Activated T-cell treated with anti-CD3 and anti-CD28 coated beads for 1 hour (primary cell): ENCODE results near the gene PRKAR2B.
"Not testable (repeated sequence)": the region's sequence is repeated elsewhere in the genome, so short reads cannot be mapped to it uniquely, and the experiment has no call there.

ENCODE experiments used
- DNase-seq: peaks from one replicate; pipeline ENCODE4 v3.0.0-alpha.2; 2020; ENCODE audit warnings: low read depth

PRKAR2B gene

DNA sequence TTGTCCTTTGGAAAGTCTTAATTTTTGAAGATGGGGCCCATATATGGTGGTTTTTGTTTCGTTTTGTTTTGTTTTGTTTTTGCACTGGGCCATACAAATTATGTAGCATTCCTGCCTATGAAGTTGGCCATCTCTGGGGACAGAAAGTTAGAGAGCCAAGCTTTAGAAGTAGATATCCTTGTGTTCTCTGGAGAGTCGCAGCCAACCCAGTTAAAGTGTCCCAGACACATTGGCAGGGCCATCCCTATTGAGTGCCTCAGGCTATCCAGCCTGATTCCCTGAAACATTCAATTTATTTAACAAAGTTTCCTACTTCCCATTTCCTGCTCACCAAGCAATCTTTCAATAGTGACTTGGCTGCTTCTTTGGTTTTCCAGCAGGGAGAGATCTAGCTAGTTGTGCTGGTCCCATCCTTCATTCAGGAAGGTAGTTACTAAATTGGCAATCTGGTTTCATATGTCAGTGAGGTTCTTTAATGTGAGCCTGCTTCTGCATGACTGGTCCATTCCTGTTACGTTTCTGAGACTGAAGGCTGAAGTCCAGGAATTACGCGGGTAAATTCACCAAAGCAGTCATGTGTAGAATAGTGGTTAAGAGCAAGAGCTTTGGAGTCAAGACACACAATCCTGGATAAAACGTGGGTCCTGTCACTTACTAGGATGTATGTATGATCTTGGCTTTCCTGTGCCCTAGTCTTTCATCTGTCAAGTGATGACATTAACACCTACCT is 75.0 kb downstream of the PRKAR2B start:
- DNase-seq, result no peak

DNA sequence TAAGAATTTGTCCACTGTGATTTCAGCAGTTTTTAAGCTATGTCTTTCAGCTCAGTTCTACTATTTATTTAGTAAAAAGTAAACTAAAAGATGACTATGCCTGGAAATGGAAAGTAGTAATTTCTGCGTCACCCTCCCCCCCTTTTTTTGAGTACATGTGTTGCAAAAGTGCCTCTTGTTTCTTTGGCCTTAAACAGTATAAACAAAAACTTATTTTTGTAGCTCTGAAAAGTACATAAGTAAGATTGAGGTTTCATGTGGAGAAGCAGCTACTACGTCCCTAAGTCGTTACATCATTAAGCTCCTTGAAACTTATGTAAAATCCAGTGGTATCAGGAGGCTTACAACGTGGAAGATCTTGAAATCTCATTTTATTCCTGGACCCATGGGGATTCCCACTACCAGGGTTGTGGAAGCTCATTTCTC is 78.0 kb downstream of the PRKAR2B start:
- DNase-seq, result no peak

DNA sequence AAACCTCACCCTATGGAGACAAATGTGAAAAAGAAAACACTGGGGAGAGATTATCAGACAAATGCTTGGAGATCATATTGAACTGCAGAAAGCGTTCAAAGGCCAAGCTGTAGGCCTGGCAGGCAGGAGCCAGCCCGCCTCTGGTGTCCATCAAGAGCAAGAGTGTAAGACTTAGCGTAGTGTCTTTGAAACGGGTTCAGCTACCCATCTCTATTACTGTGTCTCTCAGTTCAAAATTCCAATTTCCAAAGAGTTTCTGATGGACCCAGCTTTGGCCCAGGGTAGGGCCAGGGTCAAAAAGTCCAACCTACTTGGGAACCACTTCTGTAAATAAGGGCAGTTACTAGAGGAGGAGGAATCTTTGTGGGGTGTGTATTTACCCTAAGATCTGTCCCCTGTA is 78.9 kb downstream of the PRKAR2B start:
- DNase-seq, result no peak

DNA sequence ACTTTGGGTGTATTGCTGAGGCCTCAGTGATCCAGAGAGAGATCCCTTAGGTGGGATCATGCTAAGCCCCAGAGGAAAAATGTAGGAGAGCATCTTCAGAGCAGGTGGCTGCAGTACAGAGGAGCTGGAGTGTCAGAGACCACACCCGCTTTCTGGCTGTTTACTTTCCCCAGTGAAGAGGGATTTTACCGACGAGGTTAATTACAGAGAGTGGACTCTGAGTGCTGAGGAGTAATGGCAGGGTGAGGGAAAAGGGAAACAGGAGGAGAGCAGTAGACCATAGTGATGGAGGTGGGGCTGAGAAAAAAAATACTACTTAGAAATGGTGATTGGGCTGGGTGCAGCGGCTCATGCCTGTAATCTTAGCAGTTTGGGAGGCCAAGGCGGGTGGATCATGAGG is 81.0 kb downstream of the PRKAR2B start:
- DNase-seq, result no peak

DNA sequence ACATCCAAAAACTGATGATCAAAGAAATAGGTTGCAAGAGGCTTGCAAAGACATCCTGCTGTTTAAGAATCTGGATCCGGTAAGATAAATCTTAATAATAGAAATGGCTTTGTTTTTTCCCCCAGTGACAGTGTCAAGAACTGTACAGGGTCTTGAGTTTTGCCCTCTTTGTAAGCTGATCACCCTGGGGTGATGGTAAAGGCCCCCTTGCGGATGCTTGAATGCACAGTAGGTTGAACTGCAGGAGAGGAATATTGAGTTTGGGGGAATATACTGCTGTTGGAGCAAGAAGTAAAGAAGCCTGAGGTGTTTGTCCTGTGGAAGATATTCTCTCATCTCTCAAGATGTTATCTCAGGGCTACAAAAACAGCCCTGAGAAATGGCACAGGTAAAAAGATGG is 83.7 kb downstream of the PRKAR2B start:
- no peak for DNase-seq

DNA sequence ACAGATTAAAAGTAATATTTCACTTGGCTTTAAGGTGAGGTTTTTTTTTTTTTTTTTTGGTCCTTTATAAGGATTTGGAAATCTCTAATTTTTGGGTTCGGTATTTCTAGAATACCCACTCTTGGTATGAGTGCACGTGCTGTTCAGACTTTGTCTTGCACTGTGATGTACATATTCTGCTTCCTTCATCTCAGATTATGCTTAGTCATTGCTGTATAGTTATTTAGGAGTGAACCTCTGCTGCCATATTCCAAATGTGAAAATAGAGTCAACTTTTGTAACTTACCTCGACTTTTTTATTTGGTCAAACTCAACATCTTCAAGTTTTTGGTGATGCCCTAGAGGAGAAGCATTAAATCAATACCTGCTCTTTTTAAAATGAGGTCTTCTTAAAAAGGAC is 84.2 kb downstream of the PRKAR2B start:
- DNase-seq, result no peak

DNA sequence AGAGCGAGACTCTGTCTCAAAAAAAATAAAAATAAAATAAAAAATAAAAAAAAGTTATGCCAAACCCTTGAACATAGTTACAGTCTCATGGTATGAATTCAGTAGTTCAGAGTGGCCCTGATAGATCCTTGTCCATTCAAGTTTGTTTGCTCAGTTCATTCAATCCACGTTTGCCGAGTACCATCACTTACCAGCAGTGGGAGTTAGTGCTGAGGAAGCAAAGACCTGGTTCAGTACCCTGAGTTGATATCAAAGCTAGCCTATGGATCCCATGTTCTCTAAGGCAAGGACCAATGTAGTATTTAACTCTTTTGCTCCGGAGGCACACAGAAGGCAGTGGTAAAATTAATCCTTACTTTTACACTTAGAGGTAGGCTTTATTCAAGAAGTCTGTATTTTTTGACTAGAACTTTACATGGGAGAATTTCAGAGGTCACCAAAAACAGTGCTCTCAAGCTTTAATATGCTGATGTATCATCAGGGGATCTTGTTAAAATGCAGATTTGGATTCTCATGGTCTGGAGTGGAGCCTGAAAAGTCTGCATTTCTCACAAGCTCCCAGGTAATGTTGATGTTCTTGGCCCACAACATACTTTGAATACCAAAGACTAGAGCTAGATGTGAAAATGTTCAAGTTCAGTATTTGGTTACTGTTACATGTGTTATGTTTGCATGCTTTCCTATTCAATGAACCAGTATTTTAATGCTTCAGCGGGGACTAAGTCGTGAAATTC is 86.1 kb downstream of the PRKAR2B start:
- DNase-seq, result no peak

DNA sequence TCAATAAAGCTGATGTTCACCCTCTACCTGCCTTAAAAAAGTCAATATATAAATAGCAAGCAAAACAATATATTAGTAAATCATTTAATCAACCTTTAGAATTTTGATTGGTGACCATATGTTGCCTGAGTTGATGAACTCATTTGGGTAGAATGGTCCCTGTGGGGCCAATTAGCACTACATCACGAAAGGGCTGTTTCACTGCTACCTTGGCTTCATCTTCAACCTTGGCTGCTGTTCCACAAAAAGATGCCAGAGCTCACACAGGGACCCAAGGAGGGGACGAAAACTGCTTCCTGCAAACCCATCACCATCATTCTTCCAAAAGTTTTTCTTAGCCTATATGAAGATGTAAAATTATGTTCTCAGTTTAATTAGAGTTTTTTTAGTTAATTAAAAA is 88.9 kb downstream of the PRKAR2B start:
- no peak for DNase-seq

DNA sequence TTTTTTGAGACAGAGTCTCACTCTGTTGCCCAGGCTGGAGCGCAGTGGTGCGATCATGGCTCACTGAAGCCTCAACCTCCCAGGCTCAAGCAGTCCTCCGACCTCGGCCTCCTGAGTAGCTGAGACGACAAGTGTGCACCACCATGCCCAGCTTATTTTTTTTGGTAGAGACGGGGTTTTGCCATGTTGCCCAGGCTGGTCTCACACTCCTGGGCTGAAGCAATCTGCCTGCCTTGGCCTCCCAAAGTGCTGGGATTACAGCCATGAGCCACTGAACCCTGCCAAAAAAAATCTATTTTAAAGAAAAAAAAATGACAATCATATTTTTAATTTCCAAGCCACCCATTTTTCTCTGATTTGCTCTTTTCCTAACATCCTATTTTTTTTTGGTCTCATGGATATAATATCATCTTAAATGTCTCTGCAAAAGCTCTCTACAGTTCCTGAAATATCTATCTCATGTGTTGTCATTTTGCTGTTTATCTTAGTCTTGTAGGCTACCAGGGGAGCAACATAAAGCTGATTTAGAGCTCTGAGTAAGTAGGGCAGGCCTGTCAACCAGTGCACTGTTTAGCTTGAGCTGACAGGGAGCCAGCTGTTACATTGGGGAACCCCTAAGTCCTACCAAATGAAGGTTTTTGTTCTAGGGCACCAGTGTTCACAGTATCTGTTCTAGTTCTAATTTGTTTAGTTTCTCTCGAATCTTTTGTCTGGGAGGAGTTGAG is 94.4 kb downstream of the PRKAR2B start:
- DNase-seq, result no peak

DNA sequence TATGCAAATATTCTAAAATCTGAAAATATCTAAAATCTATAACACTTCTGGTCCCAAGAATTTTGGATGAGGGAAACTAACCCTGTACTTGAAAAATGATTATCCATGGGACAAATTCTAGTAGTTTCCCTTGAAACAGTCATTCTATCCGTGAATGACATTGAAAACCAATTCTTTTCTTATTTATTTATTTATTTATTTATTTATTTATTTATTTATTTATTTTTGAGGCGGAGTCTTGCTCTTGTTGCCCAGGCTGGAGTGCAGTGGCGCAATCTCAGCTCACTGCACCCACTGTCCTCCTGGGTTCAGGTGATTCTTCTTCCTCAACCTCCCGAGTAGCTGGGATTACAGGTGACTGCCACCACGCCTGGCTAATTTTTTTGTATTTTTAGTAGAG is 99.4 kb downstream of the PRKAR2B start:
- DNase-seq, result not testable (repeated sequence)

DNA sequence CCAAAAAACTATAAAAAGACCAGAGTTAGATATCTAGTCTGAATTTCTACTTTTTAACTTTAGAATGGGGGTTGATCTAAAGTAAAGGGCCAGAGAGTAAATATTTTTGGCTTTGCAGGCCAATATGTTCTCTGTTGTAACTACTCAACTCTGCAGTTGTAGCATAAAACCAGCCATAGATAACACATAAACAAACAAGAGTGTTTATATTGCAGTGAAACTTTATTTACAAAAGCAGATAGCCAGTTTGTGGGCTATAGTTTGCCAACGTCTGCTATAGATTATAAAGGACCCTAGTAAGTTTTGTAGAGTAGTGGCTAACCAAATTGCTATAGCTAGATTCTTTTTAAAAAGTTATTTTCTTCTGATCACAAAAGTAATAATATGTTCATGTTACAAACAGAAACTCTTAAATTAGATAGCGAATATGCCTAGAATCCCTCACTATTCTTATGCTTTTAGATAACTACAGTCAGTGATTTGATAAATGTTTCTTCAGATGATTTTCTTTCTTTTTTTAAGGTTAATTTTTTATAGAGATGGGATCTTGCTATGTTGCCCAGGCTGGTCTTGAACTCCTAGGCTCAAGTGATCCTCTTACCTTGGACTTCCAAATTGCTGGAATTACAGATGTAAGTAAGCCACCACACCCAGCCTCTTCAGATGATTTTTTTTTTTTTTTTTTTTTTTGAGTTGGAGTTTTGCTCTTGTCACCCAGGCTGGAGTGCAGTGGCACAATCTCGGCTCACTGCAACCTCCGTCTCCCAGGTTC is 100.7 kb downstream of the PRKAR2B start:
- no peak for DNase-seq

DNA sequence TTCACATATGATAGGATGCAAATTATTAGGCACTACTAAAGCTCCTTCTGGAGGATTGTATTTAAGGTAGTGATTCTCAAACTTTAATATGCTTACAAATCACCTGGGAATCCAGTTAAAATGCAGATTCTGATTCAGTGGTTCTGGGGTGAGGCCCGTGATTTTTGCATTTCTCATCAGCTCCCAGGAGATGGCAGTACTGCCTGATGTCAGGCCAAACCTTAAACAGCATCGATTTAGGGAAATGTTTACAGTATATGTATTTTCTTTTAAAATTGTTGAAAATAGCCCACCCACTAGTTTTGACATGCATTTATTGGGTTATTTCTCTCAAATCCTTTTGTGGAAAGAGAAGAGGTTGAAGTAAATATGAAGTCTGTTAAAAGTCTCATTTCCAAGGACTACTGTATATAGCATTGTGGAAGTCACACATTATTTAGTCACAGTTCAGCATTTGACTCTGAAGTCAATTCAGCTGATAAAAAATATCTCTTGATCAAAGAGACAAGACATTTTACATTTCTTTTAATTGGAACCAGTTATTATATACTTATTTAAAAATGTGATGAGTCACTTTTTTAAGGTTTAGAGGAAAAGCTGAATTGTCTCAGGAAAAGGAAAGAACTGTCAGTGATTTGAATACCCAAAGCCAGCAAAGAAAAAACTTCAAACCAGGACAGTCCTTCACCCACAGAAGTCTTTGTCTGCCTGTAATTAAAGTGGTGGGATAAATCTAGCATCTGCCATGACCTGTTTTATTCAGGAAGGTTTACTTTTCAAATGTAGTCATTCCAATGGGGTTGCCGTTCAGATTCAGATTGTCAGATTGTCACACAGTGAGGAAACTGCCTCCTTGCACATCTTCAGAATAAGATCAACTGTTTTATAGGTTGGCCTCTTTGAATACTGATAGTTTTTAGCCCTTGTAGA is 103.2 kb downstream of the PRKAR2B start:
- DNase-seq, result no peak

DNA sequence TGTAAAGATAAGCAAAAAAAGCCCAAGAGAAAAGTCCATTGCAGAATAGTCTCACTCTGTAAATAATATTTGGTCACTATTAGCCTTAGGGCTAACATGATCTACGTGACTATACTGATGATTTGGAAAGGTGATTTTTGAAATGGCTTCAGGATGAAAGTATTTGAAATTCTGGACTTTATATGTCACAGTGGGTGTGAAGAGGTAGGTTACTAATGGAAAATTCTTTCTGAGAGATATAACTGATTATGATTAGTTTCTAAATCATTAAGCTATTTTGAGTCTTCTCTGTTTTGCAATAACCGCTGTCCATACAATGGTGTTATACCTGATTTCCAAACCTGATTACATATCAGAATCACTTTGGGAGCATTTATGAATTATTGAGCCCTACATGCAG is 104.2 kb downstream of the PRKAR2B start:
- DNase-seq, result no peak

DNA sequence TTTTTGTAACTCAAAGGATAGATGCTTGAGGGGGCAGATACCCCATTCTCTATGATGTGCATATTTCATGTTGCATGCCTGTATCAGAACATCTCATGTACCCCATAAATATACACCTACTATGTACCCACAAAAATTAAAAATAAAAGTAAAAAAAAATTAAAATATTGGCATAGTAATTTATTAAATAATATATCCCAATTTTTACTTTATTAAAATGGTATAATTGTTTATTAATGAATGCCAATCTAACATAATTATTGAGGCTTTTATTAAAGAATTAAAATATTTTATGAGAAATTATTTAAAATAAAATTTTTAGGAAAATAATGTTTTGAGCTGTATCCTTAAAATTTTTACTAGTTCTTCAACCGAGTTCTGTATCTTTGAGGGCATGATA is 105.4 kb downstream of the PRKAR2B start:
- no peak for DNase-seq

DNA sequence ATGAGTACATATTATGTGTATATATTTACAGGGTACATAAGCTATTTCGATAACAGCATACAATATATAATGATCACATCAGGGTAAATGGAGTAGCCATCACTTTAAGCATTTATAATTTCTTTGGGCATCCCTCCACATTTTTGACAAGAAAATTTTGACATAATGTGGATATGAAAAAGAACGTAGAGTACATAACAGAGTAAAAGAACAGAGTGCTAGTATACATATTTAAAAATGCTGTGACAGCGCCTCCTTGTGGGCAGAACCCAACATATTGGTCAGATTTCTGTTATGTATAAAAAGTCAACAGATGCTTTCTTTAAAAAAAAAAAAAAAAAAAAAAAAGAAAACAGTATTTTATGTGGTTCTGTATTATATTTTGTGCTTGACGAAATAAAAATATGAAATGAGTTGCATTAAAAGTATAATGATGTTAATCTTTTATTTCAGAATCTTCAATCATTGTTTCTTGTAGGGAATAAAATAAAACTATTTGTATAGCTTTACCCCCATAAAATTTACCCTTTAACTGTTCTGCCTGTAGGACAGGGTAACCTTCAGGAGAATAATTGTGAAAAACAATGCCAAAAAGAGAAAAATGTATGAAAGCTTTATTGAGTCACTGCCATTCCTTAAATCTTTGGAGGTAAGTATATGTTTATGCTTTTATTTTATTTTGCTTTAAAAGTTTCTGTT is 106.0 kb downstream of the PRKAR2B start:
- peak; percentile 75 for DNase-seq

DNA sequence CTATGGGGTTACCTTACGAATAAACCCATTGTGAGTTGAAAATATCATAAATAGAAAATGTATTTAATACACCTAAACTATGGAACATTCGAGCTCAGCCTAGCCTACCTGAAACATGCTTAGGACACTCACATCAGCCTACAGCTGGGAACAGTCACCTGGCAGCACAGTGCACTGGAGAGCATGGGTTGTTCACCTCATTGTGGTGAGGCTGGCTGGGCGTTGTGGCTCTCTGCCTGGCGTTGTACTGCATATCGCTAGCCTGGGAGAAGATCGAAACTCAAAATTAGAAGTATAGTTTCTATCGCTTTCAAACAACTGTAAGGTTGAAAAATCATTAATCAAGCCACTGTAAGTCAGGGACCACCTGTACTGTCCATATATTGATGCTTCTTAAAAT is 107.0 kb downstream of the PRKAR2B start:
- no peak for DNase-seq

DNA sequence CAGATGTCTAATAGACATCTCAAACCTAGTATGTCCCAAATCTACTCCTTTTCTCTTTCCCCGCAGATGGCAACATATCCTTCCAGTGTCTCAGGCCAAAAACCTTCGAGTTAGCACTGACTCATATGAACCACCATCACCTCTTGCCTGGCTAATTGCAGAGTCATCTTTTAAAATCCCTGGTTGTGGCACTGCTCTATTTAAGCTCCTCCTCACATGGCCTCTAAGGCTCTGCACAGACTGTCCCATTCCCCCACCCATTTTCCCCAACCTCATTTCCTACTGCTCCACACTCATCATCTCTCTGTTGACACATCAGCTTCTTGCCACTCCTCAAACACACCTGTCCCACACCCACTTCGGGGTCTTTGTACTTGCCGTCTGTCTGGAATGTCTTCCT is 107.5 kb downstream of the PRKAR2B start:
- DNase-seq, result no peak

DNA sequence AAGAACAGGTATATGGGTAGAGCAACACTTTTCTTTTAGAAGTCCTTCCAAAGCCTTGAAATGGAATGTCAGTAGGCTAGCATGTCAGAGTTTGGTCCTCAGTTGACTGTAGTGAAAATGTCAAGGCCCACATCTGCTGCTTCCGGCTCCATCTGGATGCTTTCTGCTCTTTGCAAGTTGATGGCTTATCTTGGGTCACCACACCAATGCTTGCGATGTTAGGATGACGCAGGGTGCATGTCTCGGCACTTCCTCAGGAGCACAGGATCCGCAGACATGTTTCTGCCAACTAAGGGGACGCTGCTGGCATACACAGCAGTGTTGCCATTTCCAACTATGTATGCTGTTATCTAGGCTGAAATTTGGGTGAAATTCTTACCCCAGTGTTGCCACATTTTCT is 110.3 kb downstream of the PRKAR2B start:
- DNase-seq, result no peak

DNA sequence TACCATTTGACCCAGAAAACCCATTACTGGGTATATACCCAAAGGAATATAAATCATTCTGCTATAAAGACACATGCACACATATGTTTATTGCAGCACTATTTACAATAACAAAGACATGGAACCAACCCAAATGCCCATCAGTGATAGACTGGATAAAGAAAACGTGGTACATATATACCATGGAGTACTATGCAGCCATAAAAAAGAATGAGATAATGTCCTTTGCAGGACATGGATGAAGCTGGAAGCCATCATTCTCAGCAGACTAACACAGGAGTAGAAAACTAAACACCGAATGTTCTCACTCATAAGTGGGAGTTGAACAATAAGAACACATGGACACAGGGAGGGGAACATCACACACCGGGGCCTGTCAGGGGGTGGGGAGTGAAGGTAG is 111.2 kb downstream of the PRKAR2B start:
- not testable (repeated sequence) for DNase-seq

DNA sequence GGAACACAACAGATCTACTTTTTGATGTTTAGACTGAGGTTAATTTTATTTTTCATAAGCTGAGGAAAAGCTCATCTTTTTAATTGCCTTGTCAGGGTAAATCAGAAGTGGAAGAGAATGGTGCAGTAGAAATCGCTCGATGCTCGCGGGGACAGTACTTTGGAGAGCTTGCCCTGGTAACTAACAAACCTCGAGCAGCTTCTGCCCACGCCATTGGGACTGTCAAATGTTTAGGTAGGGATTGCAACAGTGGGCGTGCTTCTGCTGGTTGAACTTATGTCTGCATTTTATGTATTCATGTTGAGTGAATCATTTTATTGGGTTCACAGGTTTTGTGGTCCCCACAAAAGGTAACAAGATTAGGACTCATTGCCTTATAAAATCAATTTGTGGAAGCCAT is 112.6 kb downstream of the PRKAR2B start:
- no peak for DNase-seq

DNA sequence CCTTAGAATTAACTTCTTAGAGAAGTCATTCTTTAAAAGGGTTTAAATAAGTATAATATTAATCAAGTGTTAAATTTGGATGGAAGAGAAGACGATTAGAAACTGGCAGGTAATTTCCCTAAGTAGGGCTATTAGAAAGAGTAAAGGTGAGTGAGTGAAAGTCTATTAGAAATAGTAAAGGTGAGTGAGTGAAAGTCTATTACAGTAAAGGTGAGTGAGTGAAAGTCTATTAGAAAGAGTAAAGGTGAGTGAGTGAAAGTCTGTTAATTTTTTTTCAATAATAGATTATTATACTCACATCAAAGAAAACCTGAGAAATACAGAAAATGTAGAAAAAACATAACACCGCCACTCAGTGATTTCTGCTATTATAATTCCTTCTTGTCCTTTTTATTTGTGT is 113.5 kb downstream of the PRKAR2B start:
- no peak for DNase-seq
